ENCODE measurements around the gene SYT8. TPM values are rescaled to one million over a fixed set of nuclear protein-coding genes. Genes with fewer than 3 reads are reported as not detected.

Gene SYT8
- total and polyA plus RNA-seq, 2 experiments from 2014 or later: not detected

GRCh38 chr11:1841511-1842148 is 6.8 kb downstream of the SYT8 start:
- no peaks in the 10 kb centered on the region for H4K20me1 ChIP-seq (ENCODE audit: insufficient read depth)
- H3K36me3 ChIP-seq (ENCODE audit: low read depth): no peaks in the 10 kb centered on the region
- H3K9me3 ChIP-seq (ENCODE audit: low read depth): no peaks in the 10 kb centered on the region
- no peak overlapping the region for H3K27ac ChIP-seq
- TF ChIP-seq EZH2 (IDR thresholded peaks at IDR 0.05; ENCODE audit: insufficient read depth, poor library complexity, severe bottlenecking): no peak
- TF ChIP-seq EZH2phosphoT487 (IDR thresholded peaks at IDR 0.05; ENCODE audit: insufficient read depth, low read depth): no peak
- DNase-seq: no peak
- H3K27me3 ChIP-seq (replicated peaks; ENCODE audit: insufficient read depth): no peaks in the 10 kb centered on the region; the same call in 1 of the 2 replicates
- no peak overlapping the region for H3K4me2 ChIP-seq (ENCODE audit: unreplicated experiment)
- no peaks in the 10 kb centered on the region for H3F3A ChIP-seq (ENCODE audit: insufficient read depth)
- WGBS, 2 experiments (ENCODE audit: low coverage in 1 of 2, low lambda C conversion rate in 2 of 2, missing lambda C conversion rate in 2 of 2): 61 to 71% methylated on average over 17 to 19 of the region's 19 CpGs
- H2AFZ ChIP-seq: no peak overlapping the region
- H3K4me1 ChIP-seq (ENCODE audit: insufficient read depth): no peaks in the 10 kb centered on the region
- H3K79me2 ChIP-seq (ENCODE audit: insufficient read depth): no peaks in the 10 kb centered on the region
- no peak overlapping the region for H3K9ac ChIP-seq
- in situ Hi-C loops (cut with MboI): no loop called here
- H3K4me3 ChIP-seq: no peak overlapping the region
- H3K9me2 ChIP-seq (ENCODE audit: insufficient read depth): no peaks in the 10 kb centered on the region

DNA sequence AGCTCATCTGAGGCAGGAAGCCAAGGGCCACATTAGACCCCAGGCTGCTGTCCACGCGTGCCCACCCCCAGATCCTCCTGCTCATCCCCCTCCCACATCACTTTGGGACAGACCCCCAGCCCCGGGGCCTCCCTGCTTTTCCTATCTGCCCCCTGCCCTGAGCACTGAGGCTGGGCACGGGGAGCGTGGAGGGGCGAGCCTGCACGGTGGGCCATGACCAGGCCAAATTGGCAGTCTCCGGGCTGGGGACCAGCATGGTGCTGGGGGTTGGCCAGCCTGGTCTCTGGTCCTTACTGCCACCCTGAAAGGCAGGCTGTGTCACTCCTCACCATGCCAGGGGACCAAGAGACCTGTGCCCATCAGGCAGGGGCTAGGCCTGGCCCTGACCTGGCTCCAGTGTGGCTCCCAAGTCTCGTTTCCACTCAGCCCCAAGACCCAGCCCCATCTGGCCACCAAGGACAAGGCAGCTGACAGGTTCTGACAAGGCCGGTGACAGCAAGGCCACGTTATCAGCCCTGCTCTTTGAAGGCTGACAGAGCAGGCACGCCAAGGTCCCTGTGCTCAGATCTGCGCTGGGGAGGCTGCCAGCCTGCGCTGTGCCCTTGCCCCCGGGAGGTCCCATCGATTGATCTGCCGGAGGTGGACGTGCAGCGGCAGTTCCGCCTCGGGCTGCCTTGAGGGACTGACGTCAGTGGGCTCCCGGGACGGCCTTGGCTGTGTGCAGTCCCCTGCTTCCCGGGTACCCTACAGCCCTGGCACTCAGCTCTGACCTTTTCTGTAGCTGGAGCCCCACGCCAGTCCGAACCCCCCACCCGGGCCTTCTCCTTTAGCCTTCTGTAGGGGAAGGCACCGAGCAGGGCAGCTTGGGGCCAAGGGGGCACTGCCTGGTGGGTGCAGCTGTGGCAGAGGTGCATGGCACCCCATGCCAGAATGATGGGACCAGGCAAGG is 7.6 kb downstream of the SYT8 start:
- 65 to 66% methylated on average over 20 to 24 of the region's 29 CpGs for WGBS, 2 experiments (ENCODE audit: low coverage in 1 of 2, low lambda C conversion rate in 2 of 2, missing lambda C conversion rate in 2 of 2)
- DNase-seq: no peak
- no peaks in the 10 kb centered on the region for H3K9me3 ChIP-seq (ENCODE audit: low read depth)
- no peaks in the 10 kb centered on the region for H4K20me1 ChIP-seq (ENCODE audit: insufficient read depth)
- TF ChIP-seq EZH2phosphoT487 (IDR thresholded peaks at IDR 0.05; ENCODE audit: insufficient read depth, low read depth): no peak
- no peak for TF ChIP-seq EZH2 (IDR thresholded peaks at IDR 0.05; ENCODE audit: insufficient read depth, poor library complexity, severe bottlenecking)
- H3K79me2 ChIP-seq (ENCODE audit: insufficient read depth): no peaks in the 10 kb centered on the region
- no peak overlapping the region for H3K9ac ChIP-seq
- no peaks in the 10 kb centered on the region; the same call in 1 of the 2 replicates for H3K27me3 ChIP-seq (replicated peaks; ENCODE audit: insufficient read depth)
- no peaks in the 10 kb centered on the region for H3K9me2 ChIP-seq (ENCODE audit: insufficient read depth)
- H3K4me2 ChIP-seq (ENCODE audit: unreplicated experiment): no peak overlapping the region
- H3K4me3 ChIP-seq: no peak overlapping the region
- in situ Hi-C loops (cut with MboI): no loop called here
- H3K36me3 ChIP-seq (ENCODE audit: low read depth): no peaks in the 10 kb centered on the region
- H2AFZ ChIP-seq: no peak overlapping the region
- H3F3A ChIP-seq (ENCODE audit: insufficient read depth): no peaks in the 10 kb centered on the region
- no peaks in the 10 kb centered on the region for H3K4me1 ChIP-seq (ENCODE audit: insufficient read depth)
- no peak overlapping the region for H3K27ac ChIP-seq

DNA sequence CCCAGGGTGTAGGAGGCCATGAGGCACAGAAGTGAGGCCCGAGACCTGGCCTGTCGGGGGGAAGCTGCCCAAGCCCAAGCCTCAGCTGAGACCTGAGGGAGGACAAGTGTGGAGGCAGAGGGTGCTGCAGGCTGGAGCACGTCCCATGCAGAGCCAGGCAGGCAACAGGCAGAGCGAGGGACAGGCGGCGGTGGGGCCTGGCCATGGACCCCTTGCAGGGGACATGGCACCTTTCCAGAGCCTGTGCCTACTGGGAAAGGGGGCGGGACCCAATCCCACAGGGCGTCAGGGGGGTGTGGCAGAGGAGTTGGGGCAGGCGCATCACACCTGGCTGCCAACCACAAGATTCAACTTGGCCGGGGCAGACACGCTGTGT is 8.3 kb downstream of the SYT8 start:
- Histone ChIP-seq H3K79me2 (ENCODE audit: insufficient read depth) (no peaks in the 10 kb centered on the region), H3K4me3 (no peak overlapping the region), H2AFZ (no peak overlapping the region), H3K27ac (no peak overlapping the region), H3K9ac (no peak overlapping the region), H3F3A (ENCODE audit: insufficient read depth) (no peaks in the 10 kb centered on the region), H3K9me3 (ENCODE audit: low read depth) (no peaks in the 10 kb centered on the region), H3K4me2 (ENCODE audit: unreplicated experiment) (no peak overlapping the region), H3K27me3 (replicated peaks; ENCODE audit: insufficient read depth) (no peaks in the 10 kb centered on the region; the same call in 1 of the 2 replicates), H3K36me3 (ENCODE audit: low read depth) (no peaks in the 10 kb centered on the region), H3K9me2 (ENCODE audit: insufficient read depth) (no peaks in the 10 kb centered on the region), H4K20me1 (ENCODE audit: insufficient read depth) (no peaks in the 10 kb centered on the region), H3K4me1 (ENCODE audit: insufficient read depth) (no peaks in the 10 kb centered on the region)
- TF ChIP-seq EZH2 (IDR thresholded peaks at IDR 0.05; ENCODE audit: insufficient read depth, poor library complexity, severe bottlenecking) (no peak), EZH2phosphoT487 (IDR thresholded peaks at IDR 0.05; ENCODE audit: insufficient read depth, low read depth) (no peak)
- DNase-seq: no peak
- 42 to 53% methylated on average over 5 to 11 of the region's 11 CpGs for WGBS, 2 experiments (ENCODE audit: low coverage in 1 of 2, low lambda C conversion rate in 2 of 2, missing lambda C conversion rate in 2 of 2)
- in situ Hi-C loops (cut with MboI): no loop called here

GRCh38 chr11:1843796-1844195 is 9.0 kb downstream of the SYT8 start:
- no peak for TF ChIP-seq EZH2 (IDR thresholded peaks at IDR 0.05; ENCODE audit: insufficient read depth, poor library complexity, severe bottlenecking)
- no peak for TF ChIP-seq EZH2phosphoT487 (IDR thresholded peaks at IDR 0.05; ENCODE audit: insufficient read depth, low read depth)
- H3K79me2 ChIP-seq (ENCODE audit: insufficient read depth): no peaks in the 10 kb centered on the region

More at GRCh38 chr11:1843796-1844195, 9.0 kb downstream of the SYT8 start:
- no peaks in the 10 kb centered on the region for H3K9me3 ChIP-seq (ENCODE audit: low read depth)
- in situ Hi-C loops (cut with MboI): no loop called here
- no peaks in the 10 kb centered on the region for H4K20me1 ChIP-seq (ENCODE audit: insufficient read depth)
- H3K4me1 ChIP-seq (ENCODE audit: insufficient read depth): no peaks in the 10 kb centered on the region
- H3F3A ChIP-seq (ENCODE audit: insufficient read depth): no peaks in the 10 kb centered on the region
- no peak for DNase-seq
- no peak overlapping the region for H3K4me2 ChIP-seq (ENCODE audit: unreplicated experiment)
- H3K27me3 ChIP-seq (replicated peaks; ENCODE audit: insufficient read depth): no peaks in the 10 kb centered on the region; the same call in 1 of the 2 replicates
- no peak overlapping the region for H3K27ac ChIP-seq
- H3K4me3 ChIP-seq: no peak overlapping the region
- no peaks in the 10 kb centered on the region for H3K9me2 ChIP-seq (ENCODE audit: insufficient read depth)
- H3K9ac ChIP-seq: no peak overlapping the region
- WGBS, 2 experiments (ENCODE audit: low coverage in 1 of 2, low lambda C conversion rate in 2 of 2, missing lambda C conversion rate in 2 of 2): 61 to 69% methylated on average over 7 to 8 of the region's 8 CpGs
- no peak overlapping the region for H2AFZ ChIP-seq
- no peaks in the 10 kb centered on the region for H3K36me3 ChIP-seq (ENCODE audit: low read depth)

Measured in GM23248 (cell line).